ENCODE results near the gene MRPL23.
"Not testable (repeated sequence)": the region's sequence is repeated elsewhere in the genome, so short reads cannot be mapped to it uniquely, and the experiment has no call there.

MRPL23 gene

DNA sequence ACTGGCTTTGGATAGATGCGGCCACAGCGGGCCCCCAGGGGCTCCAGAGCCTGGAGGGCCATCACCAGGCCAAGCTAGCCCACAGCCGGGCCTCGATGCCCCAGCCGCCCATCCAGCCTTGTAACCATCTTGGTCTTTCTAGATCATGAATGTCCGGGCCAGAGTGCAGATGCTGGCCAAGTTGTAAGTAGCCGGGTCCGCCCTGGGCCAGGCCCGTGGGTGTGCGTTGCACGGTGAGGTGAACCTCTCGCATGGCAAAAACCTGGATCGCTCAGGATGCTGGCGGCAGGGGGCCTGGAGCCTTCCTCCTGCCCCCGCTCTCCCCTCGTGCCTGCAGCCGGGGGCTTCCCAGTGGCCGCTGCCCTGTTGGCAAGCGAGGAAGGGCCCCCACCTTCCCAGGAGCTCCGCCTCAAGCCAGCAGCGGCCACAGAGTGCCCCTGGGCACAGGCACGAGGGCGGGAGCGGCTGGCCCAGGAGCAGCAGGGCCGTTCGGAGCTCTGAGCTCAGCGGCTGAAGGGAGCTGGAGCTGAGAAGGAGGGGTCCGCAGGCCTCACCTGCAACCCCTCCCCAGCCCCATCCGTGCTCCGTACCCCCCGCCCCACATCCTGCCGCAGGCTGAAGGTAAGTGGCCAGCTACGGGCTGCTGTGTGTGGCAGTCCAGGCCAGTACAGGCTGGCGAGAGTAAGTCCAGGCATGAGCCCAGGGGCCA, 10.9 kb upstream of the MRPL23 start:
- Mint-ChIP-seq H3K9me3 (no peaks in the 10 kb centered on the region), H3K4me3 (no peak overlapping the region), H3K27ac (no peak overlapping the region), H3K36me3 (no peaks in the 10 kb centered on the region), H3K4me1 (peaks cover 16% of the 10 kb centered on the region)
- ATAC-seq (no peak), DNase-seq (ENCODE audit: low spot score in 2 of 2) (no peak)

DNA sequence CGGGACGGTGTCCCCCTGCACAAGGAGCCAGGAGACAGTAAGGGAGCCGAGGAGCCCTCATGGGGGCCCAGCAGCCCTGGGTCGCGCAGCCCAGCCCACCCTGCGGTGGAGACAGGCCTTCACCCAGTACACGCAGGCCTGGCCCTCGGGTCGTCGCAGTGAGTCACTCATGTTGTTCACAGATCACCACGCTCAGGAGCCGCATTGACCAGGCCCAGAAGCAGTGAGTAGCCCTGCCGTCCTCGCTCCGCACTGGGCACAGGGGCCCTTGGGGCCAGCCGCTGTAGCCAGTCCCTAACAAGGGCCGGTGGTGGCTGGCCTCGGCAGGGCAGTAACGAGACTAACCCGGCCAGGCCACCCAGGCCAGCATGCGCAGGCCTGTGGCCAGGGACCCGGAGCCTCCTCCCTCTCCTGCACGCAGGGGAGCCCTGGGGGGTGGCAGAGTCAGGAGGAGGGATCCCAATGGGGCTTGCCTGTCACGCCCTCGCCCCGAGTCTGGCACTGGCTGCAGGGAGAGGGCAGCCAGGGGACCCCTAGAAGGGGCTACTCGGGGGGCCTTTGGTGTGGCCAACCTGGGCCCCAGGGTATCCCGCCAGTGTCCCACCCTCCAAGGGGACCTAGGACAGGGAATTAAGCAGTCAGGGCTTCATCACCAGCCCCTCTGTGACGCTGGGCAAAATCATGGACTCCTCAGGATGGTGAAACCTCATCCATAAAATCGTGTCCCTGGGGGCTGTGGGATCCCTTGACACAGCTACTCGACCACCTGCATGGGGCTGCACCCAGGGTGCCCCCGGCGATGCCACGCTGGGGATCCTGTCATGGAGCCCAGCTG, 10.1 kb upstream of the MRPL23 start:
- H3K9me3 Mint-ChIP-seq = no peaks in the 10 kb centered on the region
- no peaks in the 10 kb centered on the region for H3K36me3 Mint-ChIP-seq
- H3K4me1 Mint-ChIP-seq = peaks cover 16% of the 10 kb centered on the region
- ATAC-seq = no peak
- H3K27ac Mint-ChIP-seq = no peak overlapping the region
- no peak for DNase-seq (ENCODE audit: low spot score in 2 of 2)
- no peak overlapping the region for H3K4me3 Mint-ChIP-seq

DNA sequence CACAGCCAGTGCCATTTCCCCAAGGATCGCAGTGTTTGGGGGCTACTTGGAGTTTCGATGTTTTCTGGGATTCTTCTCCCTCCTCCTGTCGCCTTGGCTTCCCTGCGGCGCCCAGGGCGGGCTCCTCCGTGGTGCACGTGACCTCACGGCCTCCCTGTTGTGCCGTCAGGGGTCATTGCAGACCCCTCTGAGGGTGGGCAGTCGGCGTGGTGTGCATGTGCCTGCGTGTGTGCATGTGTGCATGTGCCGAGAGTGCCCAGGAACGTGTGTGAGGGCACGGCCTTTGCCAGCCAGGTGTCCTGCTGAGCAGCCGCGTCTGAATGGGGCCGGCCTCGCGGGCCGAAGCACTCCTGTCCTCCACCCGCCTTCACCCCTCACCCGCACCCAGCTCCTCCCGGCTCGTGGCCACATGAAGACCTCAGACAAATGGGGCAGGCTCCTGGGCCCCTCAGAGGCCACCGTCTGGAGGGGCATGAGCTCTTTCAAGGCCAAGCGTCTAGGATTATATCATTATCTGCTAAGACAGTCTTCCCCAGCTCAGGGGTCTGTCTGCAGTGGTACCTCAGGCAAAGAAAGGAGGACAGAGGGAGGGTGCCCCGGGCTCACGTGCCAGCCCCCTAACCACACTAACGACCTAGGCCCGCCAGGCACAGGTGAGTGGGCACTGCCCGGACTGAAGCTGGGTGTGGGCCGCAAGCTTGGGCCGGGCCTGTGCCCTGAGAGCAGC, 9.4 kb upstream of the MRPL23 start:
- no peak overlapping the region for H3K27ac Mint-ChIP-seq
- peaks cover 16% of the 10 kb centered on the region for H3K4me1 Mint-ChIP-seq
- H3K9me3 Mint-ChIP-seq = no peaks in the 10 kb centered on the region
- DNase-seq (ENCODE audit: low spot score in 2 of 2) = no peak
- ATAC-seq = no peak
- H3K4me3 Mint-ChIP-seq = no peak overlapping the region
- no peaks in the 10 kb centered on the region for H3K36me3 Mint-ChIP-seq

DNA sequence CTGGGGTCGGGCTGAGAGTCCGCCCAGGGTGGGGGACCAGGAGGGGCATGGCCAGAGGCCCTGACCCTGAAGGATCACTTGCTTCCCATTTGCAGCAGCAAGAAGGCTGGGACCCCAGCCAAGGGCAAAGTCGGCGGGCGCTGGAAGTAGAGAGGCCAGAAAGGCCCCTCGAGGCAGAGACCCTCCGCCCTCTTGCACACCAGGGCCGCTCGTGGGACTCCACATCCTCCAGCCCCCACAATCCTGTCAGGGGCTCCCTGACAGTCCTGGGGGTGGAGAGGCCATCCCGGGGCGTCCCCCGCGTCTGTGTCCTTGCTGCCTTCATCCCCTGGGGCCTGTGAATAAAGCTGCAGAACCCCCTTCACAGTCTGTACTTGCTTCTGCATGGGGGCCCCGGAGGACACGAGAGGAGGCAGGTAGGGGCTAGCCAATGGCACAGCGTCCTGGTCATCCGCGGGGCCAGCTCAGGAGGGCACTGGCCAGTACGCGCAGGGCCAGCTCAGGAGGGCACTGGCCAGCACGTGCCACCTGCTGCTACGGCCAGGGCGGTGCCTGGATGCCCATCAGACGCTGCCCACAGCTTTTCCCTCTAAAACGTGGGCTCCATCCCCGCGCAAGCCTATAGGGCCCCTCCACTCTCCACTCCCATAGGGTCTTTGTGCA, 8.7 kb upstream of the MRPL23 start:
- ATAC-seq = no peak
- Mint-ChIP-seq H3K4me3 (no peak overlapping the region), H3K36me3 (no peaks in the 10 kb centered on the region), H3K9me3 (no peaks in the 10 kb centered on the region), H3K27ac (no peak overlapping the region), H3K4me1 (peaks cover 16% of the 10 kb centered on the region)
- no peak for DNase-seq (ENCODE audit: low spot score in 2 of 2)

GRCh38 chr11:1939006-1939625, 8.0 kb upstream of the MRPL23 start:
- H3K4me3 Mint-ChIP-seq = no peak overlapping the region
- H3K4me1 Mint-ChIP-seq = peaks cover 16% of the 10 kb centered on the region
- peak in 1 of 2 donors; percentile 1 for DNase-seq (ENCODE audit: low spot score in 2 of 2)
- ATAC-seq = no peak
- H3K9me3 Mint-ChIP-seq = no peaks in the 10 kb centered on the region
- peak overlapping the region; percentile 90 for H3K27ac Mint-ChIP-seq
- H3K36me3 Mint-ChIP-seq = no peaks in the 10 kb centered on the region

DNA sequence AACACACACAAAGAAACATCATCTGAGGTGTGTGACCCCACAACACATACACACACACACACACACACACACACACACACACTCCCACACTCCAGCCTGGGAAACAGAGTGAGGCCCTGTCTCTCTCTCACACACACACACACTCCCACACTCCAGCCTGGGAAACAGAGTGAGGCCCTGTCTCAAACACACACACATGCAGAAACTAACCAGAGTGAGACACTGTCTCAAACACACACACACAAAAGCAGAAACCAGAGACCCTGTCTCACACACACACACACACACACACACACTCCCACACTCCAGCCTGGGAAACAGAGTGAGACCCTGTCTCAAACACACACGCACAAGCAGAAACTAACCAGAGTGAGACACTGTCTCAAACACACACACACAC, 7.3 kb upstream of the MRPL23 start:
- H3K4me1 Mint-ChIP-seq = peaks cover 16% of the 10 kb centered on the region
- not testable (repeated sequence) for H3K9me3 Mint-ChIP-seq; H3K4me3 Mint-ChIP-seq; DNase-seq (ENCODE audit: low spot score in 2 of 2); ATAC-seq; H3K36me3 Mint-ChIP-seq
- peak overlapping the region; percentile 90 for H3K27ac Mint-ChIP-seq

DNA sequence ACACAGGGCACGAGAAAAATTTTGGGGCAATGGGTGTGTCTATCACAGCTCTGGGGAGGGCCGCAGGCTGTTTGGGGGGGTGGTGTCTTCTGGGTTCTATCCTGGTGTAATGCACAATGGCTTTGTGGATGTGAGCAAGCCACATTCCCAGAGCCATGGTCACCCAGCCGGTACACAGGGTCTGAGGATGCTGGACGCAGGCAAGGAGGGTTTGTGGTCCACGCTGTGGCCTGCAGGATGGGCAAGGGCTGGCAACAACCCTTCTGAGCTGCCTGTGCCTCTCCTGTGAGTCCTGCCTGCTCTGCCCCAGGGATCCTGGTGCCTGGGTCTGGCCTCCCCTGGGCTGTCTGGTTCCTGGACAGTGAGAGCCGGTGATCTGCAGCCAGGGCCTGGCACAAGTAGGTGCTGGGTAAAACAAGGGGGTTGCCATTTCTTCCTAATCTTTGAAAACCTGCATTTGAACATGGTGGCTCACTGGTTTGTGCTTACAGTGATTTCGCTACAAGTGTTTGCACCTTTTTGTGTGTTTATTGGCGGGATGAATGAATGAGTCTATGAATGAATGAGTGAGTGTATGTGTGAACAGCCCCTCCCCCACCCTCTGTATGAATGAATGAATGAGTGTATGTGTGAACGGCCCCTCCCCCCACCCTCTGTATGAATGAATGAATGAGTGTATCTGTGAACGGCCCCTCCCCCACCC, 4.4 kb upstream of the MRPL23 start:
- Mint-ChIP-seq H3K4me3 (no peak overlapping the region), H3K4me1 (peaks cover 16% of the 10 kb centered on the region), H3K27ac (no peak overlapping the region), H3K36me3 (no peaks in the 10 kb centered on the region), H3K9me3 (no peaks in the 10 kb centered on the region)
- ATAC-seq (no peak), DNase-seq (ENCODE audit: low spot score in 2 of 2) (peak in 1 of 2 donors; percentile 1)

DNA sequence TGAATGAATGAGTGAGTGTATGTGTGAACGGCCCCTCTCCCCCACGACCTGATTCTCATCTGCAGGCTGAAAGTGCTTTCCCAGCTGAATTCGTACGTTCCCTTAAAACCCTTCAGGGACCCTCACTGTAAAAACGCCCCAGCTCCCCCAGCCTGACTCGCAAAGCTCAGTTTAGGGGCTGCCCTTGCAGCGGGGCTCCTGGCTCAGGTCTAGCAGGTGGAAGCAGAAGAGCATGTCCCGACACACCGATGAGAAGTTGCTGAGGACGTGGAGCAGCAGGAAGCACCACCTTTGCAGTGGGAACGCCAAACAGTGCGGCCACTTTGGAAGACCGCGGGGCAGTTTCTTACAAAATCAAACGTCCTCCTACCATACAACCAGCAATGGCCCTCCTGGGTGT, 3.6 kb upstream of the MRPL23 start:
- DNase-seq (ENCODE audit: low spot score in 2 of 2) (peak in 1 of 2 donors; percentile 1), ATAC-seq (no peak)
- H3K36me3 Mint-ChIP-seq = no peaks in the 10 kb centered on the region
- no peak overlapping the region for H3K4me3 Mint-ChIP-seq
- no peaks in the 10 kb centered on the region for H3K9me3 Mint-ChIP-seq
- no peak overlapping the region for H3K27ac Mint-ChIP-seq
- H3K4me1 Mint-ChIP-seq = peaks cover 16% of the 10 kb centered on the region

- no peak for ATAC-seq
- Mint-ChIP-seq H3K9me3 (no peaks in the 10 kb centered on the region), H3K36me3 (no peaks in the 10 kb centered on the region), H3K4me1 (peaks cover 14% of the 10 kb centered on the region), H3K27ac (no peak overlapping the region), H3K4me3 (no peak overlapping the region)
- peak in 1 of 2 donors; percentile 1 for DNase-seq (ENCODE audit: low spot score in 2 of 2)
These were observed 3.2 kb upstream of the MRPL23 start for GRCh38 chr11:1943977-1944376.

- DNase-seq (ENCODE audit: low spot score in 2 of 2) (no peak), ATAC-seq (peak; percentile 54)
- Mint-ChIP-seq H3K4me3 (no peak overlapping the region), H3K4me1 (no peaks in the 10 kb centered on the region), H3K36me3 (no peaks in the 10 kb centered on the region), H3K27ac (no peak overlapping the region), H3K9me3 (no peaks in the 10 kb centered on the region)
These were observed 583 bp downstream of the MRPL23 start for GRCh38 chr11:1947592-1948237.

- no peaks in the 10 kb centered on the region for H3K4me1 Mint-ChIP-seq
- no peaks in the 10 kb centered on the region for H3K36me3 Mint-ChIP-seq
- DNase-seq (ENCODE audit: low spot score in 2 of 2) = peak in 1 of 2 donors; percentile 18
- no peak overlapping the region for H3K4me3 Mint-ChIP-seq
- ATAC-seq = no peak
- H3K9me3 Mint-ChIP-seq = no peaks in the 10 kb centered on the region
- H3K27ac Mint-ChIP-seq = no peak overlapping the region
These were observed 1.3 kb downstream of the MRPL23 start for GRCh38 chr11:1948389-1948788.

DNA sequence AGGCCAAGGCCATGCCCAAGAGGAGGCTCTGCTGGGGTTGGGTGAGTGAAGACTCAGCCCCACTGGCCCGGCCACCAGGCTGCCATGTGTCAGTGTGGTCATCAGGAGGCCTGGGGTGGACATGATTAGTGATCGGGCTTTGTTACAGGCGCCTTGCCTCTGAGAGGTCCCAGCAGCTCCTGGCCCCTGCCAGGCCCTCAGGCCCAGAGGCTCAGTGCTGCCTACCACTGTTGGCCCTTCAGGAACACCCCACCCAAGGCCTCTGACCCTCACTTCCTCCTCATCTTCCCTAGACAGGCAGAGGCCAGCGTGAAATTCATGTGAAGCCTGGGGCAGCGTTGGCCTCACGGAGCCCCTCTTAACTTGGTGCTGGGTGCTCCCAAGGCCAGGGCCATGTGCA, 2.2 kb downstream of the MRPL23 start:
- no peaks in the 10 kb centered on the region for H3K4me1 Mint-ChIP-seq
- ATAC-seq = no peak
- no peak overlapping the region for H3K4me3 Mint-ChIP-seq
- peak in 1 of 2 donors; percentile 17 for DNase-seq (ENCODE audit: low spot score in 2 of 2)
- no peaks in the 10 kb centered on the region for H3K36me3 Mint-ChIP-seq
- no peaks in the 10 kb centered on the region for H3K9me3 Mint-ChIP-seq
- H3K27ac Mint-ChIP-seq = no peak overlapping the region

DNA sequence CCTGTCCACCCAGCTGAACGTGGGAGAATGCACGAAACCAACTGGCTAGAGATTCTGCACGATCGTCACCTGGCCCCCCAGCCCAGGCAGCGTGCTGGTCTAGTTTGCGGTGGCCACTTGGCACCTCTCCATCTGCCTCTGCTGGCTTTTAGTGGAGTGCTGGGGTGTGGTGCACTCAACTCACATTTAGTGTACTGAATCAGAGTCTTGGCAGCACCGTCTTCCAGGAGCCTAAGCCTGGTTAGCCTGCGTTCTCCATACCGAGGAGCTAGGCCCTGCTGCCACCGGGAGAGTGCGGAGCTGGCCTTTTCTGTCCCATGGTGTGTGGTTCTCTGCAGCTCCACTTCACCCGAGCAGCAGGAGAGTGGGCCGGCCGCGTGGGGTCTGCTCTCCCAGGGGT, 2.8 kb downstream of the MRPL23 start:
- no peak overlapping the region for H3K27ac Mint-ChIP-seq
- no peak overlapping the region for H3K4me3 Mint-ChIP-seq
- DNase-seq (ENCODE audit: low spot score in 2 of 2) (no peak), ATAC-seq (no peak)
- H3K4me1 Mint-ChIP-seq = no peaks in the 10 kb centered on the region
- no peaks in the 10 kb centered on the region for H3K36me3 Mint-ChIP-seq
- no peaks in the 10 kb centered on the region for H3K9me3 Mint-ChIP-seq

Data from stimulated activated effector memory CD8-positive, alpha-beta T cell treated with anti-CD3 and anti-CD28 coated beads, Interleukin-12 subunit alpha, Interleukin-12 subunit beta, amount 100 ng/mL, for 72 hours (primary cell).